Kidney epithelial cell (primary cell): Measurements from ENCODE around the gene CHIT1. TPM values are rescaled to one million over a fixed set of nuclear protein-coding genes. Genes with fewer than 3 reads are reported as not detected.
"Not testable (repeated sequence)": the region's sequence is repeated elsewhere in the genome, so short reads cannot be mapped to it uniquely, and the experiment has no call there.

Source experiments
- DNase-seq: peaks from one replicate; pipeline ENCODE4 v3.0.0-alpha.2; 2010; ENCODE audit warnings: low read depth
- H3K27me3 ChIP-seq: 2 replicates; pipeline ENCODE4 v1.6.0; 2011; ENCODE audit warnings: low read length; ENCODE audit not compliant: control insufficient read depth, insufficient read depth
- H3K36me3 ChIP-seq: 2 replicates; pipeline ENCODE4 v1.5.1; 2011; ENCODE audit warnings: low read length; ENCODE audit not compliant: control insufficient read depth, insufficient read depth
- H3K4me3 ChIP-seq: 2 replicates; pipeline ENCODE4 v1.5.1; 2011; ENCODE audit warnings: low read depth, mild to moderate bottlenecking, control low read depth, low read length
- total RNA-seq: library from RNA; depleted of rRNA; stranded (reverse); fragments of >200 nt; gene quantifications from 2 replicates; pipeline ENCODE4 v1.2.3, GENCODE V29; 2015
- TF ChIP-seq, protein P1 (sequence below): IDR thresholded peaks from 2 replicates; pipeline ENCODE4 v1.5.1; 2011; ENCODE audit warnings: mild to moderate bottlenecking, moderate library complexity, low read length, control low read depth, inconsistent platforms; ENCODE audit not compliant: insufficient read depth, poor library complexity, severe bottlenecking

CHIT1 gene
- total RNA-seq, 1 donor from 2014 or later: not detected

DNA sequence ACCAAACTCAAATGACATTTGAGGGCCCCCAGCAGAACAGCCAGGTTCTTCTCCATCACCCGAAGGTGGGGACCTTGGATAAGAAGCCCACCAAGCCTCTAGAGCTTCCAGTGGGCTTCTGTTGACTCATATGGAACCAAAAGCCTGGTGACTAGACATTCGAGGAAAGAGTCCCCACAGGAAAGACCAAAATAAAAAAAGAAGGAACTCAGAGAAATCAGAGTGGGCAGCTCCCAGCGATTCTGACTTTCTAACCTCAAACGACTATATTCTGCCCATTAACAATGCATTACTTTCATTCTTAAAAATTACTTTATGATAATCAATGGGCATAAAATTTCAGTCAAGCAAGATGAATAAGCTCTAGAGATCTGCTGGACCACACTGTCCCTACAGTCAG lies 9.6 kb upstream of the CHIT1 start:
- DNase-seq: no peak
- H3K4me3 ChIP-seq: no peak overlapping the region
- H3K27me3 ChIP-seq: peaks cover 2% of the 10 kb centered on the region
- TF ChIP-seq, protein P1, sequence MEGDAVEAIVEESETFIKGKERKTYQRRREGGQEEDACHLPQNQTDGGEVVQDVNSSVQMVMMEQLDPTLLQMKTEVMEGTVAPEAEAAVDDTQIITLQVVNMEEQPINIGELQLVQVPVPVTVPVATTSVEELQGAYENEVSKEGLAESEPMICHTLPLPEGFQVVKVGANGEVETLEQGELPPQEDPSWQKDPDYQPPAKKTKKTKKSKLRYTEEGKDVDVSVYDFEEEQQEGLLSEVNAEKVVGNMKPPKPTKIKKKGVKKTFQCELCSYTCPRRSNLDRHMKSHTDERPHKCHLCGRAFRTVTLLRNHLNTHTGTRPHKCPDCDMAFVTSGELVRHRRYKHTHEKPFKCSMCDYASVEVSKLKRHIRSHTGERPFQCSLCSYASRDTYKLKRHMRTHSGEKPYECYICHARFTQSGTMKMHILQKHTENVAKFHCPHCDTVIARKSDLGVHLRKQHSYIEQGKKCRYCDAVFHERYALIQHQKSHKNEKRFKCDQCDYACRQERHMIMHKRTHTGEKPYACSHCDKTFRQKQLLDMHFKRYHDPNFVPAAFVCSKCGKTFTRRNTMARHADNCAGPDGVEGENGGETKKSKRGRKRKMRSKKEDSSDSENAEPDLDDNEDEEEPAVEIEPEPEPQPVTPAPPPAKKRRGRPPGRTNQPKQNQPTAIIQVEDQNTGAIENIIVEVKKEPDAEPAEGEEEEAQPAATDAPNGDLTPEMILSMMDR: no peak
- no peaks in the 10 kb centered on the region for H3K36me3 ChIP-seq

DNA sequence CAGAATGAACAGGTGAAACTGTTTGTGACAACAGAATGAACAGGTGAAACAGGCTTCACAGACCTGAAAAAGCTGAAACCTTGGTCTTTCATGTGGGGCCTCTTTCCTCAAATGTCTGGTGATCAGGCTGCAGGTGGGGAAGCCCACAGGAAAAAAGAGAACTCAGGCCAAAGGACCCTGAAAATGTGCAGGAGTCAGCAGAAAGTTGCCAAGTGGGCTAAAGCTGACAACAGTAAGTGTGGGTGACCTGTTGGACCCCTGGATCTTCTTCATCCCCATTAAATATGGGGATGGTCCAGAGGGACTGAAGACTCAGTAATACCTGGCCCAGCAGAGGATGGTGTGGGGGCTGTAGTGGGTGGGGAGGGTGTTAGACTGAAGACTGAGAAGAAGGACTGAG lies 9.1 kb upstream of the CHIT1 start:
- no peak for DNase-seq
- Histone ChIP-seq H3K27me3 (peaks cover 5% of the 10 kb centered on the region), H3K4me3 (no peak overlapping the region), H3K36me3 (no peaks in the 10 kb centered on the region)
- TF ChIP-seq, protein P1: no peak

DNA sequence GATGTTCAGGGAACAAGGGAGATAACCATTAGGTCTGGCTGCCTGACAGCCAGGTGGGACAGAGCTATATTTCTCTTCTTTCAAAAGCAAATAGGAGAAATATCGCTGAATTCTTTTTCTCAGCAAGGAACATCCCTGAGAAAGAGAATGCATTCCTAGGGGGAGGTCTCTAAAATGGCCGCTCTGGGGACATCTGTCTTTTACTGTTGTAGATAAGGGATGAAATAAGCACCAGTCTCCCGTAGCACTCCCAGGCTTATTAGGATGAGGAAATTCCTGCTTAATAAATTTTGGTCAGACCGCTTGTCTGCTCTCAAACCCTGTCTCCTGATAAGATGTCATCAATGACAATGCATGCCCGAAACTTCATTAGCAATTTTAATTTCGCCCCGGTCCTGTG lies 5.4 kb upstream of the CHIT1 start:
- not testable (repeated sequence) for DNase-seq, H3K36me3 ChIP-seq
- H3K27me3 ChIP-seq: peaks cover 11% of the 10 kb centered on the region

DNA sequence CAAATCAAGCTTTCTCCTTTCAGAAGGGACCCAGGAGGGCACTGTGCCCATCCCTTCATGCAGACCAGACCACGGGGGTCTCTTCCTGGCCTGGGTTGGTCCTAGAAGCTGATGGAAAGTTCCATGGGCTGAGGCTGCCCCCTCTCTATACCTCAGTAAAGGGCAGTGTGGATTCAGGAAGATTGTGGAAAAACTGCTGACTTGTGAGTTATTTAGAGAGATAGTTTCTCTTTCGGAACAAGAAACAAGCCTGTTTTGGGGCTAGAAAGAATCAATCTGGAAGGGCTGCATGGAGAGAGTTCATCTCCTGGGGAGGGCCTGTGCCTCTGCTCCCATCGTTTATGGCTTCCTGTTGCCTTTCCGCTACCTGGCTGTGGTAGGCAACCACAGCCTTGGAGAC lies 803 bp downstream of the CHIT1 start:
- Histone ChIP-seq H3K36me3 (no peaks in the 10 kb centered on the region), H3K27me3 (peaks cover 24% of the 10 kb centered on the region), H3K4me3 (no peak overlapping the region)
- DNase-seq: no peak
- TF ChIP-seq, protein P1: no peak

More for the DNA sequence above, 5.4 kb upstream of the CHIT1 start:
- not testable (repeated sequence) for H3K4me3 ChIP-seq

DNA sequence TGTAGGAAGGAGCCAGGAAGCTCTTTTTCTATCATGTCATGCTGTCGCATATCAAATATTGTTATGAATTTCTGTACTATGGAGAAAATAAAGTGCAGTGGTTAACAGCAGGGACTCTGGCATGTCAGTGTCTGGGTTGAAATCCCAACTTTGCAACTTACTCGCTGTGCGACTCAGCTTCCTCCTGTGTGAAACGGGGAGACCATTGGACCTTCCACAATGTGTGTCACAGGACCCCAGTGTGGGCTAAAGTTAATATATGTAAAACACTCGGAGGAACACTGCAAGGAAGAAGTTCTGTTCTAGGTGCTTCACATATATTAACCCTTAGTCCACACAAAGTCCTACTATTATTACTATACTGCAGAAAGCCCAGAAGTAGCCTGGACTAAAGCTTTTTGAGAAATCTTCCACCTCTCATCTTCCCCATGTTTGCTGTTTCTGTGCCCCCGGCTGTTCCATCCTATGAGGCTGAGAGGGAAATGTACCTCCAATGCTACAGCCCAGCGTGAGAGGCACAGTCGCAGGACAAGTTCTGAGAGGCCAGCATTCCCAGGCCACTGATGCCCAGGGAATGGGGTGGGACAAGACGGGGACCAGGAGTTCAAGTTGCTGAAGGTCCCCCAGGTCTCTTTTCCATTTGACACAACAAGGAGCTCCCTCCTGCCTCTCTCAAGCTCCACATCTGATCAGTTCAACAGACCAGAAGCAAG lies 1.9 kb downstream of the CHIT1 start:
- no peak overlapping the region for H3K4me3 ChIP-seq
- no peak for DNase-seq
- no peaks in the 10 kb centered on the region for H3K36me3 ChIP-seq
- peaks cover 19% of the 10 kb centered on the region for H3K27me3 ChIP-seq
- TF ChIP-seq, protein P1: no peak

DNA sequence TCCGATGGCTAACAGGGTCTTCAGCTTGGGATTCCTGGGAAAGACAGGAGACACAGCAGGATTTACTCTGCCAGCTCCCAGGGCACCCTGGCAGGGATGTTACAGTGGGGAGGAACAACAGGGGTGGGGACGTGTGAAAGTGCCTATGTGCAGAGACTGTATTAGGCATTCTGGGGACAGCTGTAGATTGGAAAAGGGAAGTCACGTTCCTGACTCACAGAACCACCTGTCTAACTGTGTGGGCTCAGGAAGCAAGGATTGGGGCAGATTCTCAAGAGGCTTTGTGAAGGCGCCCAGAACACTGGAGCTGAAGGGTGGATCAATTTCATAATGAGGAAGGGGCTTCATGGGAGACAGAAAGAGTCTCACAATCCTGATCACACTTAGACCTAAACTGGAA lies 4.4 kb downstream of the CHIT1 start:
- DNase-seq: no peak
- TF ChIP-seq, protein P1: no peak
- Histone ChIP-seq H3K27me3 (peaks cover 21% of the 10 kb centered on the region), H3K4me3 (no peak overlapping the region), H3K36me3 (no peaks in the 10 kb centered on the region)
